ENCODE measurements around the gene MTCL1. TPM values are rescaled to one million over a fixed set of nuclear protein-coding genes. Genes with fewer than 3 reads are reported as not detected.

MTCL1 gene
- total RNA-seq, result 10 to 100 TPM in 1 of 2 donors, 1 to 10 TPM in 1; 4.1 to 12.4 TPM
- polyA plus RNA-seq, result 1 to 10 TPM; 1.3 to 3.2 TPM
- long read RNA-seq, donor 1, partial matches to known transcripts, result 0 of 2 reads
- long read RNA-seq, donor 1, other reads (novel, unspliced or antisense), result 0 of 2 reads
- long read RNA-seq, donor 2, partial matches to known transcripts, result 0 of 2 reads
- long read RNA-seq, donor 2, other reads (novel, unspliced or antisense), result 0 of 2 reads
- long read RNA-seq, donor 3, partial matches to known transcripts, result 0 of 1 reads
- long read RNA-seq, donor 3, other reads (novel, unspliced or antisense), result 0 of 1 reads
- long read RNA-seq, donor 4, result 0 reads
- long read RNA-seq, donor 5, partial matches to known transcripts, result 0 of 2 reads
- long read RNA-seq, donor 5, other reads (novel, unspliced or antisense), result 0 of 2 reads

DNA sequence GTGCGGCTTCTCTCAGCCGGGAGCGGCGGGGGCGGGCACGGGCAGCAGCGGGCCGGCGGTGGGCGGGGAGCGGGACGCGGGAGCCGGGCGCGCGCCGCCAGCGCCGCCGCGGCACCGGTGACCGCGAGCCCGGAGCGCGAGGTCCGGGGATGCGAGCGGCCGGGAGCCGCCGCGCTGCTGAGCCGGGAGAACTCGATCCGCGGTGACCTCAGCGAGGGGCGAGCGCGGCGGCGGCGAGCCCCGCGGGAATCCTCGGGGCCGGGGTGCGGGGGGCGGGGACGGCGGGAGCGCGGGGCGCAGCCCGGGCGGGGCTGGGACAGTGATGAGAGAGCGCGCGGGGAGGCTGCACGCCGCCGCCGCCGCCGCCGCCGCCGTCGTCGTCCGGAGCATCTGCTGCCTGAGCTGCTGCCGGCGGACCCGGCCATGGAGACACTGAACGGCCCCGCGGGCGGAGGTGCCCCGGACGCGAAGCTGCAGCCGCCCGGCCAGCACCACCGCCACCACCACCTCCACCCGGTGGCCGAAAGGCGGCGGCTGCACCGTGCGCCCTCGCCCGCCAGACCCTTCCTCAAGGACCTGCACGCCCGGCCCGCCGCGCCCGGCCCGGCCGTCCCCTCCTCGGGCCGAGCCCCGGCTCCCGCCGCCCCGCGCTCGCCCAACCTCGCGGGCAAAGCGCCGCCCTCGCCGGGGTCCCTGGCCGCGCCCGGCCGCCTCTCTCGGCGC is at the start of gene MTCL1:
Gene MTCL1 (plus strand): TSS at position 319 of the 723 bp plus-strand sequence. CDS start 105 bp downstream, at position 424.
- peak within 1 kb of the TSS; percentile 75 to 79 for H3K27ac ChIP-seq (ENCODE audit: low read depth in 1 of 2, low read length in 1 of 2)

DNA sequence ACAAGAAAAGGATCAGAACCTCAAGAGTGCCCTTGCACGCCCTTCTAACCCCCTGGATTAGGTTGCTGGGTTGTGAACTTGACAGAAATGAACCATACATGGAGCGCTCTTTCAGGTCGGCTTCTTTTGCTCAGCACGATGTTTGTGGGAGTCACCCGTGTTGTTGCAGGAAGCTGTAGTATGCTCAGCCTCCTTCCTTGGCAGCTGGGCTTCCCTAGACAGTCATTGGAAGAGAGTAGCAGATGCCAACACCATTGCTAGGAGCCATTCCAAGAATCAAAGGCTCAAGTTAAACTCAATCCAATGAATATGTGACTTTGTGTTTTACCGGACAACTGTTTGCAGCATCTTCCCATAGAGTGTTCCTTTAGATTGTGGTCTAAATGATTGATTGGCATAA is 49.1 kb upstream of the MTCL1 start:
- H3K27ac ChIP-seq (ENCODE audit: low read depth in 1 of 2, low read length in 1 of 2), result no peak overlapping the region
- H3K9me3 ChIP-seq (ENCODE audit: control insufficient read depth in 4 of 4, insufficient read depth in 3 of 4, low read length in 3 of 4), result peaks cover 0 to 2% (median 0%) of the 10 kb centered on the region in 4 donors
- no peak for DNase-seq
- H3K27me3 ChIP-seq (ENCODE audit: control insufficient read depth in 3 of 3, insufficient read depth in 3 of 3, low read length in 2 of 3), result no peaks in the 10 kb centered on the region
- H3K4me1 ChIP-seq (ENCODE audit: control insufficient read depth in 5 of 5, insufficient read depth in 5 of 5, low read length in 5 of 5), result peaks cover 0 to 4% (median 0%) of the 10 kb centered on the region in 5 donors
- H3K36me3 ChIP-seq (ENCODE audit: control insufficient read depth in 4 of 4, insufficient read depth in 4 of 4, low read length in 4 of 4), result no peaks in the 10 kb centered on the region
- H3K9ac ChIP-seq (ENCODE audit: insufficient read depth in 1 of 2, low read length in 2 of 2), result no peak overlapping the region
- ATAC-seq (ENCODE audit: insufficient read depth, low FRiP score), result no peak
- H3K4me3 ChIP-seq, result no peak overlapping the region
- TF ChIP-seq, protein P1, sequence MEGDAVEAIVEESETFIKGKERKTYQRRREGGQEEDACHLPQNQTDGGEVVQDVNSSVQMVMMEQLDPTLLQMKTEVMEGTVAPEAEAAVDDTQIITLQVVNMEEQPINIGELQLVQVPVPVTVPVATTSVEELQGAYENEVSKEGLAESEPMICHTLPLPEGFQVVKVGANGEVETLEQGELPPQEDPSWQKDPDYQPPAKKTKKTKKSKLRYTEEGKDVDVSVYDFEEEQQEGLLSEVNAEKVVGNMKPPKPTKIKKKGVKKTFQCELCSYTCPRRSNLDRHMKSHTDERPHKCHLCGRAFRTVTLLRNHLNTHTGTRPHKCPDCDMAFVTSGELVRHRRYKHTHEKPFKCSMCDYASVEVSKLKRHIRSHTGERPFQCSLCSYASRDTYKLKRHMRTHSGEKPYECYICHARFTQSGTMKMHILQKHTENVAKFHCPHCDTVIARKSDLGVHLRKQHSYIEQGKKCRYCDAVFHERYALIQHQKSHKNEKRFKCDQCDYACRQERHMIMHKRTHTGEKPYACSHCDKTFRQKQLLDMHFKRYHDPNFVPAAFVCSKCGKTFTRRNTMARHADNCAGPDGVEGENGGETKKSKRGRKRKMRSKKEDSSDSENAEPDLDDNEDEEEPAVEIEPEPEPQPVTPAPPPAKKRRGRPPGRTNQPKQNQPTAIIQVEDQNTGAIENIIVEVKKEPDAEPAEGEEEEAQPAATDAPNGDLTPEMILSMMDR (IDR thresholded peaks at IDR 0.05; ENCODE audit: control extremely low read depth, extremely low read depth), result no peak
- 78 to 84% methylated on average over 6 of the region's 6 CpGs for WGBS, 2 donors

More for the DNA sequence above, at the start of gene MTCL1:
- TF ChIP-seq, protein P1 (IDR thresholded peaks at IDR 0.05; ENCODE audit: control extremely low read depth, extremely low read depth), result no peak
- no peaks in the 10 kb centered on the region for H3K9me3 ChIP-seq (ENCODE audit: control insufficient read depth in 4 of 4, insufficient read depth in 3 of 4, low read length in 3 of 4)
- H3K4me1 ChIP-seq (ENCODE audit: control insufficient read depth in 5 of 5, insufficient read depth in 5 of 5, low read length in 5 of 5), result peaks cover 0 to 26% (median 12%) of the 10 kb centered on the region in 5 donors
- WGBS, 2 donors, result 1 to 2% methylated on average over 23 to 123 of the region's 123 CpGs
- ATAC-seq (ENCODE audit: insufficient read depth, low FRiP score) (peak; percentile 3), DNase-seq (peak in 2 of 3 donors; percentile 42 to 66)
- peaks cover 0 to 2% (median 0%) of the 10 kb centered on the region in 3 donors for H3K27me3 ChIP-seq (ENCODE audit: control insufficient read depth in 3 of 3, insufficient read depth in 3 of 3, low read length in 2 of 3)
- H3K9ac ChIP-seq (ENCODE audit: insufficient read depth in 1 of 2, low read length in 2 of 2), result peak within 1 kb of the TSS in 1 of 2 donors; percentile 46
- H3K4me3 ChIP-seq, result peak within 1 kb of the TSS; percentile 65
- no peaks in the 10 kb centered on the region for H3K36me3 ChIP-seq (ENCODE audit: control insufficient read depth in 4 of 4, insufficient read depth in 4 of 4, low read length in 4 of 4)

DNA sequence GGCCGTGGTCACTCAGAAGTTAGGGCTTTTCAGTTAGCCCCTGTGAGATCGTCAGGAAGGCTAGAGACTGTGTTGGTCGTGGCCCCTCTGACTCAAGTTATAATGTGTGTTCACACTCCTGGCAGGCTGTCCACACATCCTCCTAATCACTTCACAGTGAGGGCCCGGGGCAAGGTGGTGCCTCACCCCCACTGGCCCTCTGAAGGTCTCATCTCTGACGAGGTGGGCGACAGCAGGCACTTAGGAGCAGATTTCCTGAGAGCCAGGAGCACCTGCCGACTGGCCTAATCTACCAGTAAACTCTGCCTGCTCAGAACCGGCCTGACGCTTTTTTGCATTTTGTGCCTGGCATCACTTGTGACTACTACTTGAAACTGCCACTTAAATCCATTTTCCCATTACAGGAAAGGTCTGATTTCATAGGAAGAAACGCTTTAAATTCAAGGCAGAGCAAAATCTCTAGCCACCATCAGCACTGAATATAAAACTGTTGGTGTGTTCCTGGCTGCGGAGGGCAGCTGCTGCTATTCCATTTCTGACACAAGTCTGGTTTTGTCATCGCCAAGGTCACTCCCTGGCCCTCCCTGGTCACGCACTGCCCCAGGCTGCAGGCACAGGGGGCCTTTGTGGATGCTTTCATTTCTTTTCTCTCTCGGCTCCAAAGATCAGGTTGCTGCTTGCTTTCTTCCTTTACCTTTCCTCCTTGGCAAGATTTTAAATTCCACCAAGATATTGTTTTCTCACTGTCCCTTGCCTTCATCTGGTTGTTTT is 48.1 kb upstream of the MTCL1 start:
- Histone ChIP-seq H3K4me3 (no peak overlapping the region), H3K4me1 (ENCODE audit: control insufficient read depth in 5 of 5, insufficient read depth in 5 of 5, low read length in 5 of 5) (peaks cover 0 to 9% (median 0%) of the 10 kb centered on the region in 5 donors), H3K36me3 (ENCODE audit: control insufficient read depth in 4 of 4, insufficient read depth in 4 of 4, low read length in 4 of 4) (no peaks in the 10 kb centered on the region), H3K9ac (ENCODE audit: insufficient read depth in 1 of 2, low read length in 2 of 2) (no peak overlapping the region), H3K9me3 (ENCODE audit: control insufficient read depth in 4 of 4, insufficient read depth in 3 of 4, low read length in 3 of 4) (peaks cover 0 to 2% (median 0%) of the 10 kb centered on the region in 4 donors), H3K27me3 (ENCODE audit: control insufficient read depth in 3 of 3, insufficient read depth in 3 of 3, low read length in 2 of 3) (no peaks in the 10 kb centered on the region), H3K27ac (ENCODE audit: low read depth in 1 of 2, low read length in 1 of 2) (no peak overlapping the region)
- ATAC-seq (ENCODE audit: insufficient read depth, low FRiP score) (no peak), DNase-seq (no peak)
- 81 to 86% methylated on average over 14 of the region's 14 CpGs for WGBS, 2 donors
- TF ChIP-seq, protein P1 (IDR thresholded peaks at IDR 0.05; ENCODE audit: control extremely low read depth, extremely low read depth), result no peak

Measured in lung (tissue), 16 donors.